Vagina (tissue), 2 donors: ENCODE results near the gene BCO1. TPM values are rescaled to one million over a fixed set of nuclear protein-coding genes. Genes with fewer than 3 reads are reported as not detected.

ENCODE experiments used
- DNase-seq, 2 donors: peaks; one replicate each; pipeline ENCODE4 v3.0.0-alpha.2; 2017; ENCODE audit errors: extremely low spot score in 2 of 2
- H3K27ac ChIP-seq: fragments of 200-600 bp; sonication (generic); one replicate; pipeline ENCODE4 v1.5.1; 2019
- H3K27me3 ChIP-seq: fragments of 200-600 bp; sonication (generic); one replicate; pipeline ENCODE4 v1.5.1; 2019
- H3K36me3 ChIP-seq, 2 donors: fragments of 200-600 bp; sonication (generic); one replicate each; pipeline ENCODE4 v1.5.1; 2017 to 2019
- H3K4me1 ChIP-seq: fragments of 200-600 bp; sonication (generic); one replicate; pipeline ENCODE4 v1.5.1; 2019
- H3K4me3 ChIP-seq, 2 donors: fragments of 200-600 bp; sonication (generic); 1 replicate in 1 of 2; 2 replicates in 1 of 2; pipeline ENCODE4 v1.5.1; 2016 to 2019
- H3K9me3 ChIP-seq: fragments of 200-600 bp; sonication (generic); one replicate; pipeline ENCODE4 v1.5.1; 2019
- CTCF ChIP-seq, 3 experiments: fragments of 450-650 bp in 2 of 3; fragments of 200-600 bp in 1 of 3; sonication (generic) in 1 of 3; IDR thresholded peaks; one replicate each; pipeline ENCODE4 v1.5.1; 2017 to 2019; ENCODE audit warnings: antibody characterized with exemption in 3 of 3, mild to moderate bottlenecking in 2 of 3, moderate library complexity in 2 of 3
- POLR2A ChIP-seq, 2 donors: fragments of 450-650 bp; IDR thresholded peaks; one replicate each; pipeline ENCODE4 v1.6.1; 2017; ENCODE audit warnings: antibody characterized with exemption in 2 of 2, mild to moderate bottlenecking in 2 of 2, moderate library complexity in 2 of 2
- POLR2AphosphoS5 ChIP-seq, 2 donors: sonication (generic); formaldehyde crosslinking; IDR thresholded peaks; one replicate each; pipeline ENCODE4 v1.9.0; 2017; ENCODE audit warnings: antibody characterized with exemption in 2 of 2, mild to moderate bottlenecking in 2 of 2, low read depth in 1 of 2; ENCODE audit not compliant: insufficient read depth in 1 of 2
- intact Hi-C: fragments of 100-400 bp; cut with DNase I; formaldehyde crosslinking; loops from one replicate; pipeline ENCODE4 v1.15.1; 2023
- total RNA-seq: library from RNA; depleted of rRNA; stranded (reverse); fragments of >200 nt; gene quantifications from one replicate; pipeline ENCODE4 v1.2.3, GENCODE V29; 2016

The BCO1 gene
- total RNA-seq, 1 donor from 2014 or later, result not detected

- no peak for TF ChIP-seq POLR2AphosphoS5 (IDR thresholded peaks at IDR 0.05; ENCODE audit: insufficient read depth in 1 of 2, low read depth in 1 of 2)
- no peak for TF ChIP-seq POLR2A (IDR thresholded peaks at IDR 0.05)
- TF ChIP-seq CTCF (IDR thresholded peaks at IDR 0.05), result no peak
- intact Hi-C loops, result no loop called here
- Histone ChIP-seq H3K4me3 (no peak overlapping the region), H3K4me1 (peaks cover 18% of the 10 kb centered on the region), H3K27ac (no peak overlapping the region), H3K36me3 (no peaks in the 10 kb centered on the region), H3K27me3 (no peaks in the 10 kb centered on the region), H3K9me3 (no peaks in the 10 kb centered on the region)
- no peak for DNase-seq
Observed at GRCh38 chr16:81268509-81268908, 30.0 kb downstream of the BCO1 start.

GRCh38 chr16:81273223-81273950, 34.9 kb downstream of the BCO1 start:
- Histone ChIP-seq H3K27me3 (no peaks in the 10 kb centered on the region), H3K36me3 (no peaks in the 10 kb centered on the region), H3K4me1 (no peaks in the 10 kb centered on the region), H3K4me3 (no peak overlapping the region), H3K9me3 (no peaks in the 10 kb centered on the region), H3K27ac (peak overlapping the region; percentile 30)
- intact Hi-C loops, result no loop called here
- TF ChIP-seq POLR2A (IDR thresholded peaks at IDR 0.05) (no peak), POLR2AphosphoS5 (IDR thresholded peaks at IDR 0.05; ENCODE audit: insufficient read depth in 1 of 2, low read depth in 1 of 2) (no peak), CTCF (IDR thresholded peaks at IDR 0.05) (no peak)
- no peak for DNase-seq

DNA sequence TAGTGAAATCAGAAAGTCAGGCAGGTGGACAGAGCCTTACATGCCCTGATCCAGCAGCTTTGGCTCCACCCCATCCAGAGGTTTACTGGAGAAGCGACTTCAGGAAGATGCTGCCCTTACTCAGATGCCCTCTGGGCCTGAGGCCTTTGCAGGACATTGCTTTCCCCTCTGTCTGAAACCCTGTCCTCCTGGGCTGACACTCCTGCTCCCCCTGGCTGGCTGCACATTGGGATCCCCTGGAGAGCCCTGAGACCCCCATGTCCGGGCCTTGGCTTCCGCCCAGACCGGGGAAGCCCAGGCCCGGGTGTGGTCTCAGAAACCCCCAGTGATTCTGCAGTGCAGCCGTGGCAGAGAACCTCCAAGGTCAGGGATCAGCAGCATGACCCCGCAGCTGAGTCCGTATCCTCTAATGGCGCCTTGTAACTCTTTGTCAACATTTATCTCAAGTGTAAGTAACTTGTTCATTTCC, 36.6 kb downstream of the BCO1 start:
- H3K9me3 ChIP-seq, result no peaks in the 10 kb centered on the region
- no peaks in the 10 kb centered on the region for H3K4me1 ChIP-seq
- no peak for DNase-seq
- intact Hi-C loops, result no loop called here
- H3K27ac ChIP-seq, result no peak overlapping the region
- no peaks in the 10 kb centered on the region for H3K36me3 ChIP-seq
- TF ChIP-seq POLR2AphosphoS5 (IDR thresholded peaks at IDR 0.05; ENCODE audit: insufficient read depth in 1 of 2, low read depth in 1 of 2) (no peak), POLR2A (IDR thresholded peaks at IDR 0.05) (no peak), CTCF (IDR thresholded peaks at IDR 0.05) (no peak)
- H3K4me3 ChIP-seq, result no peak overlapping the region
- H3K27me3 ChIP-seq, result no peaks in the 10 kb centered on the region

DNA sequence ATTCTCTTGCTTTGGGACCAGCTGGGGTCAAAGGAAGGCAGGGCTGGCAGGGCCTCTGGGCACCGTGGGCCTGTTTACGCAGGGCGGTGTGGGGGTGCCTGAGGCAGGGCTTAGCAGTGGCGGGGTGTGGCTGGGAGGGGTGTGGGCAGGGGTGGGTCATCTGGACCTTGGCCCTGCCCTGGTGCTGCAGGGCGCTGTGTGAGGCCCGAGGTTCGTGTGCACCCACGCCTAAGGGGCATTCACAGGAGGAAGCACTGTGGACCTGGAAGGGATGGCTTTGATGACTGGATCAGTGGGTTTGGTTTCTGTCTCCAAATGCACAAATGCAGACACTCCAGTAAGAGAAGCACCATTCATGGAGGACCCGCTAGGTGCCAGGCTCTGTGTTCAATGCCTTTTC, 37.3 kb downstream of the BCO1 start:
- Histone ChIP-seq H3K9me3 (no peaks in the 10 kb centered on the region), H3K4me3 (no peak overlapping the region), H3K4me1 (no peaks in the 10 kb centered on the region), H3K27me3 (no peaks in the 10 kb centered on the region), H3K36me3 (no peaks in the 10 kb centered on the region), H3K27ac (no peak overlapping the region)
- DNase-seq, result no peak
- intact Hi-C loops, result no loop called here
- TF ChIP-seq POLR2AphosphoS5 (IDR thresholded peaks at IDR 0.05; ENCODE audit: insufficient read depth in 1 of 2, low read depth in 1 of 2), result no peak
- TF ChIP-seq POLR2A (IDR thresholded peaks at IDR 0.05), result no peak
- no peak for TF ChIP-seq CTCF (IDR thresholded peaks at IDR 0.05)

DNA sequence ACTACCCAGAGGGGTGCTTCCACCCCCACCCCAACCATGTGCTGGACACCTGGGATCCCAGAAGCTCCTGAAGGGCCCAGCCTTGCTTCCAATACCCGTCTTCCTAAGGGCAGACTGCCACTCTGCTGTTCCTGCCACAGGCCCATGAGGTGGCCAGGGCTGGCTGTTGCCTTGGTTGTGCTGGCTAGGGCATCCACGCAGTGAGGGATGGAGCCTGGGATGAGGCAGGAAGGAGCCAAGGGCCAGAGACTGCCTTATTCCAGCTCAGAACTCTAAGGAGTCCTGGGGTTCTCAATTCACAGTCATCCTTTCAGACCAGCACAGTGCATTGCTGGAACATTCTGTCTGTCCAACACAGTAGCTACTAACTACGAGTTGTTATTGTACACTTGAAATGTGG, 37.8 kb downstream of the BCO1 start:
- Histone ChIP-seq H3K27ac (no peak overlapping the region), H3K4me3 (no peak overlapping the region), H3K9me3 (no peaks in the 10 kb centered on the region), H3K4me1 (no peaks in the 10 kb centered on the region), H3K27me3 (no peaks in the 10 kb centered on the region), H3K36me3 (no peaks in the 10 kb centered on the region)
- TF ChIP-seq POLR2AphosphoS5 (IDR thresholded peaks at IDR 0.05; ENCODE audit: insufficient read depth in 1 of 2, low read depth in 1 of 2) (no peak), CTCF (IDR thresholded peaks at IDR 0.05) (no peak), POLR2A (IDR thresholded peaks at IDR 0.05) (no peak)
- intact Hi-C loops, result no loop called here
- DNase-seq, result no peak
